ENCODE data around the gene PDE3A.

- TF ChIP-seq, protein P1, sequence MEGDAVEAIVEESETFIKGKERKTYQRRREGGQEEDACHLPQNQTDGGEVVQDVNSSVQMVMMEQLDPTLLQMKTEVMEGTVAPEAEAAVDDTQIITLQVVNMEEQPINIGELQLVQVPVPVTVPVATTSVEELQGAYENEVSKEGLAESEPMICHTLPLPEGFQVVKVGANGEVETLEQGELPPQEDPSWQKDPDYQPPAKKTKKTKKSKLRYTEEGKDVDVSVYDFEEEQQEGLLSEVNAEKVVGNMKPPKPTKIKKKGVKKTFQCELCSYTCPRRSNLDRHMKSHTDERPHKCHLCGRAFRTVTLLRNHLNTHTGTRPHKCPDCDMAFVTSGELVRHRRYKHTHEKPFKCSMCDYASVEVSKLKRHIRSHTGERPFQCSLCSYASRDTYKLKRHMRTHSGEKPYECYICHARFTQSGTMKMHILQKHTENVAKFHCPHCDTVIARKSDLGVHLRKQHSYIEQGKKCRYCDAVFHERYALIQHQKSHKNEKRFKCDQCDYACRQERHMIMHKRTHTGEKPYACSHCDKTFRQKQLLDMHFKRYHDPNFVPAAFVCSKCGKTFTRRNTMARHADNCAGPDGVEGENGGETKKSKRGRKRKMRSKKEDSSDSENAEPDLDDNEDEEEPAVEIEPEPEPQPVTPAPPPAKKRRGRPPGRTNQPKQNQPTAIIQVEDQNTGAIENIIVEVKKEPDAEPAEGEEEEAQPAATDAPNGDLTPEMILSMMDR (conservative IDR thresholded peaks at IDR 0.05; ENCODE audit: low read depth, low read length), result no peak
- TF ChIP-seq EZH2phosphoT487 (IDR thresholded peaks at IDR 0.05; ENCODE audit: borderline replicate concordance, low read length), result no peak
- no peak for TF ChIP-seq EZH2 (IDR thresholded peaks at IDR 0.05; ENCODE audit: low read length, unreplicated experiment)
Measured at GRCh38 chr12:20508359-20508758, 140.0 kb downstream of the PDE3A start.

Data from PC-3 (cell line).